GM10847 (cell line): ENCODE results near the gene RAB5B.

Experiments
- POLR2A ChIP-seq: IDR thresholded peaks from 2 replicates; pipeline ENCODE4 v1.6.1; 2011; ENCODE audit not compliant: insufficient read length; ENCODE audit errors: extremely low read depth

The RAB5B gene

GRCh38 chr12:55933799-55934742, 39.8 kb upstream of the RAB5B start:
- TF ChIP-seq POLR2A = no peak

- TF ChIP-seq POLR2A = no peak
Observed at GRCh38 chr12:55934773-55935172, 39.1 kb upstream of the RAB5B start.

- no peak for TF ChIP-seq POLR2A
Observed at GRCh38 chr12:55935738-55936151, 38.1 kb upstream of the RAB5B start.

DNA sequence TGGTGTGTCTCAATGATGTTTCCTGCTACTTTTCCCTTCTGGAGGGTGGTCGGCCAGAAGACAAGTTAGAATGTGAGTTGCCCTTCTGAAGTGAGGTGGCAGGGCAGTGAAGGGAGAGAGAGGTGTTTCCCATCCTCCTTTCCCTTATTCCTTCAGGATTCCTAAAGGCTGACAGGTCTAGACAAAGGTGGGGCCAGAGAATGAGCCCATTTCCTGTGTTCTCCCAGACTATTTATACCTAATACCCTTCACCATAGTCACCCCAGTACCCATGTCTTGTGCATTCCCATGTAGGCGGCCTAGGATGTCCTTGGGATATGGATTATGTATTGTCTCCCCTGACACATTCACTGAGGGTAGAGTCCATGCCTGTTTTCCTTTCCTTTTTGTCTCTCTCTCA, 35.9 kb upstream of the RAB5B start:
- TF ChIP-seq POLR2A = no peak

- no peak for TF ChIP-seq POLR2A
Observed at GRCh38 chr12:55938826-55939501, 34.9 kb upstream of the RAB5B start.

DNA sequence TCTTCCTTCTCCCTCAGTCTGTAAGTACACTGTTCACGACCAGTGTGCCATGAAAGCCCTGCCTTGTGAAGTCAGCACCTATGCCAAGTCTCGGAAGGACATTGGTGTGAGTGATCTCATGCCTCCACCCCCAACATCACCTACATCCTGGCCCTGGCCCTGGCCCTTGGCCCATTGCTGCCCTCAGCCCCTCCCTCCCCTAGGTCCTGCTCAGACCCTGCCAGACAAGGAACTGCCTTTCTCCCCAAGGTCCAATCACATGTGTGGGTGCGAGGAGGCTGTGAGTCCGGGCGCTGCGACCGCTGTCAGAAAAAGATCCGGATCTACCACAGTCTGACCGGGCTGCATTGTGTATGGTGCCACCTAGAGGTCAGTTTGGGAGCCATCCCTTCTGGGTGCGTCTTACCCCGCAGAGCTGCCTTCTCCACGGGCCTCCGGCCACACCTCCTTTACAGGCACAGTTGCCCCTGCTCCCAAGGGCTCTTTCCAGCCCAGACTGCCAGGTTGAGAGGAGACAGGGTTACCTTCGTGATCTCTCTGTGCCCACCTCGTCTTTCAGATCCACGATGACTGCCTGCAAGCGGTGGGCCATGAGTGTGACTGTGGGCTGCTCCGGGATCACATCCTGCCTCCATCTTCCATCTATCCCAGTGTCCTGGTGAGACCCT, 33.7 kb upstream of the RAB5B start:
- no peak for TF ChIP-seq POLR2A

- no peak for TF ChIP-seq POLR2A
Observed at GRCh38 chr12:55942055-55942454, 31.8 kb upstream of the RAB5B start.

GRCh38 chr12:55942577-55943136, 31.2 kb upstream of the RAB5B start:
- TF ChIP-seq POLR2A = no peak

- no peak for TF ChIP-seq POLR2A
Observed at GRCh38 chr12:55946553-55946952, 27.3 kb upstream of the RAB5B start.

GRCh38 chr12:55955344-55955743, 18.5 kb upstream of the RAB5B start:
- TF ChIP-seq POLR2A = no peak

GRCh38 chr12:55955800-55956508, 17.9 kb upstream of the RAB5B start:
- no peak for TF ChIP-seq POLR2A

DNA sequence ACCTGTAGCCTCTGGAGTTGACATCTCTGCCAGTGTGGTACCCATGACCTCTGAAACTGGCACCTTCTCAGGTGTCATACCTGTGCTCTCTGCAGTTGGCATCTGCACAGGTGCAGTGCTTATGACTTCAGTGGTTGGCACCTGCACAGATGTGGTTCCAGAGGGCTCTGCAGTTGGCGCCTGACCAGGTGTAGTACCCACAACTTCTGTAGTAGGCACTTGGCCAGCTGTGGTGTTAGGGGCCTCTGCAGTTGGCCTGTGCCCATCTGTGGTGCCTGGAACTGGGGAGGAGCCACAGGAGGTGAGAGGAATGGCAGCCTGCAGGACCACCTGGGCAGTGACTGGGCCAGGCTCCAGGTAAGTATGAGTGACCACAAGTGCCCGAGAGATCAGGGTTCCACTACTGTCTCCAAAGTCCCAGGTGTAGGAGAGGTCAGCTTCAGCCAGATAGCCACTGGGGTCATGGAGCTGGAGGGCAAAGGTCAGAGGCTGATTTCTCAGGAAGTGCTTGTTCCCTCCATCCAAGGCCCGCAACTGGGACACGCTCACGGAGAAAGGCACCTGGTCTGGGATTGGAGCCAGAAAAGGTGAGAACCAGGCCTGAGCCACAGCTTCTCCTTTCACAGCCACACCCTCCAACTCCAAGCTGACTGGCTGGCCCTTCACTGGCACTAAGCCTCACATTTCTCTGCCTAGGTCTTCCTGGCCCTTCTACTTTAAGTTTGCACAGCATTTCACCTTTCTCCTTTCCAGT, 16.6 kb upstream of the RAB5B start:
- TF ChIP-seq POLR2A = no peak

DNA sequence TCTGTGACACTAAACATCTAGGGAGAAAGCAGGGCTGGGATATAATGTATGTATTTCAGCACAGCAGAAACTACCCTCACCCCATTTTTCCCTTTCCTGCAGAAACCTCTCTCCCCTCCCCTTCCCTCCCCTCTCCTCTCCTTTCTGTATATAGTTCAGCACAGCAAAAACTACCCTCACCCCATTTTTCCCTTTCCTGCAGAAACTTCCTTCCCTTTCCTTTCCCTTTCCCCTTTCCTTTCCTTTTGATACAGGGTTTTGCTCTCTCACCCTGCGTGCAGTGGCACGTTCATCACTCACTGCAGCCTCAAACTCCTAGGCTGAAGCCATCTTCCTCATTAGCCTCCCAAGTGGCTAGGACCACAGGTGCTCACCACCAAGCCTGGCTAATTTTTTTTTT, 10.1 kb upstream of the RAB5B start:
- TF ChIP-seq POLR2A = no peak

DNA sequence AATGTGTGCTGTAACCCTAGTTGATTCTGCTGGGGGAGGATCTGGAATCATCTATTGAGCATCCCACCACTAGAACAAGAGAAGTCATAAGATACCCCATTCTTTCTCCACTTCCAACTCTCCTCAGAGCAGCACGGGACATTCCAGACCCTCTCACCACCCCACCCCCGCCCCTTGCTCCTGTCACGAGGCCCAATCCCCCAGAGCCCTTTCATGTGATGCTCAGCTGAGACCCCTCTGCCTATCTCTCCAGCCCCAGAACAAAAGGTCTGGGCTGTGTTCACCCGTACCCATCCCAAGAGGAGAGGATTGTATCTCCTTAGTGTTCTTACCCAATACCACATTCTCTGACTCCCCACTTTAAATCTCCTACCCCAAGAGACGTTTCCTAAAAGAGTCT, 8.6 kb upstream of the RAB5B start:
- TF ChIP-seq POLR2A = no peak
